ENCODE measurements around the gene RGS3. TPM values are rescaled to one million over a fixed set of nuclear protein-coding genes. Genes with fewer than 3 reads are reported as not detected.
A peak's percentile ranks its signal among the peaks of the same experiment; 100 is the strongest.

RGS3 gene
- total and polyA plus RNA-seq, 2 donors (not counting 3 experiments of a cell fraction or from before 2014, with no cell fraction given): 356 to 416 TPM

DNA sequence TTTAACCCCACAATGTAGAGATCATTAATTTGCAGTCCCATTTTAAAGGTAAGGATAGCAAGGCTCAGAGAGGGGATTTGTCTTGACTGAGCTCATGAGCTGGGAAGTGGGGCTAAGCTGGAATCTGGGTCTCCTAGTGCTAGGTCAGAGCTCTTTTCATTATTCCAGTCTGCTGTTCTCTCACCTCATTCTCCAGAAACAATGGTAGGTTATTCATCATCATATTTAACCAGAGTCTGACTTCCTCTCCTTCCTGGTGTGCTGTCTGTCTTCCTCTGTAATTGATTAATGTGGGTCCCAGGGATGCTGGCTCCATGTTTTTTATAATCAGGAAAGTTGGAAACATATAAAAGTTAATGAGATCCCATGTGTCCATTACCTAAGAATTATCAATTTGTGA is 32.3 kb upstream of the RGS3 start:
- dilution Hi-C loops (cut with MboI; ENCODE audit: extremely low pct_ligation_motif_present, low sequenced_read_pairs): no loop called here

More for the DNA sequence above, 32.3 kb upstream of the RGS3 start:
- intact Hi-C loops (cut with micrococcal nuclease): loop anchor here (2.0 kb wide), 1 partner anchor 20 kb away; the partner anchor contains the start of genes C9orf43 and POLE3
- Histone ChIP-seq H3K4me3 (replicated peaks in 1 of 3; ENCODE audit: insufficient read depth in 1 of 3, low read depth in 1 of 3, low read length in 3 of 3) (no peak overlapping the region), H3K9ac (replicated peaks; ENCODE audit: extremely low read depth, insufficient read depth, low read length) (no peak overlapping the region), H3K79me2 (ENCODE audit: control insufficient read depth, insufficient read depth, low read length) (no peaks in the 10 kb centered on the region), H3K9me1 (replicated peaks; ENCODE audit: control insufficient read depth, extremely low read depth, insufficient read depth, low read length) (no peaks in the 10 kb centered on the region), H3K4me1 (ENCODE audit: control insufficient read depth, extremely low read depth, insufficient read depth, low read length) (peaks cover 14% of the 10 kb centered on the region), H3K4me2 (ENCODE audit: insufficient read depth, low read length) (peak overlapping the region; percentile 34), H3K9me3 (replicated peaks; ENCODE audit: control insufficient read depth, insufficient read depth, low read length) (no peaks in the 10 kb centered on the region), H4K20me1 (replicated peaks; ENCODE audit: control insufficient read depth, extremely low read depth, insufficient read depth, low read length) (no peaks in the 10 kb centered on the region), H2AFZ (ENCODE audit: low read depth, low read length) (no peak overlapping the region), H3K27ac (ENCODE audit: insufficient read depth, low read depth, low read length) (peak overlapping the region; percentile 42), H3K27me3 (ENCODE audit: control insufficient read depth in 2 of 2, insufficient read depth in 2 of 2, low read length in 2 of 2) (no peaks in the 10 kb centered on the region), H3K36me3 (ENCODE audit: control insufficient read depth in 2 of 2, extremely low read depth in 1 of 2, insufficient read depth in 2 of 2, low read length in 2 of 2) (no peaks in the 10 kb centered on the region)
- BruUV-seq (replicated peaks): no TSS peak
- CTCF ChIA-PET: interaction anchor here (0.6 to 1.7 kb wide), 9 partner anchors 15 to 498 kb away, joined by 3 to 9 read pairs (median 4); partner anchors contain the start of genes C9orf43 and POLE3
- DNase-seq (ENCODE audit: low read depth, low spot score): peak; percentile 89
- FAIRE-seq: peak; percentile 92
- TF ChIP-seq POLR2A (IDR thresholded peaks at IDR 0.05; ENCODE audit: low read depth, low read length) (no peak), EZH2 (IDR thresholded peaks at IDR 0.05; ENCODE audit: borderline replicate concordance, low read depth, low read length, severe bottlenecking) (no peak)
- TF ChIP-seq, protein P1, sequence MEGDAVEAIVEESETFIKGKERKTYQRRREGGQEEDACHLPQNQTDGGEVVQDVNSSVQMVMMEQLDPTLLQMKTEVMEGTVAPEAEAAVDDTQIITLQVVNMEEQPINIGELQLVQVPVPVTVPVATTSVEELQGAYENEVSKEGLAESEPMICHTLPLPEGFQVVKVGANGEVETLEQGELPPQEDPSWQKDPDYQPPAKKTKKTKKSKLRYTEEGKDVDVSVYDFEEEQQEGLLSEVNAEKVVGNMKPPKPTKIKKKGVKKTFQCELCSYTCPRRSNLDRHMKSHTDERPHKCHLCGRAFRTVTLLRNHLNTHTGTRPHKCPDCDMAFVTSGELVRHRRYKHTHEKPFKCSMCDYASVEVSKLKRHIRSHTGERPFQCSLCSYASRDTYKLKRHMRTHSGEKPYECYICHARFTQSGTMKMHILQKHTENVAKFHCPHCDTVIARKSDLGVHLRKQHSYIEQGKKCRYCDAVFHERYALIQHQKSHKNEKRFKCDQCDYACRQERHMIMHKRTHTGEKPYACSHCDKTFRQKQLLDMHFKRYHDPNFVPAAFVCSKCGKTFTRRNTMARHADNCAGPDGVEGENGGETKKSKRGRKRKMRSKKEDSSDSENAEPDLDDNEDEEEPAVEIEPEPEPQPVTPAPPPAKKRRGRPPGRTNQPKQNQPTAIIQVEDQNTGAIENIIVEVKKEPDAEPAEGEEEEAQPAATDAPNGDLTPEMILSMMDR (IDR thresholded peaks at IDR 0.05; ENCODE audit: extremely low read depth in 1 of 2, insufficient read depth in 1 of 2, low read depth in 1 of 2, low read length in 2 of 2): no peak
- POLR2A ChIA-PET: interaction anchor here (0.6 to 1.5 kb wide), 4 partner anchors 21 to 149 kb away, joined by 3 to 6 read pairs (median 4); partner anchors contain the start of genes C9orf43 and POLE3
